HCT116 (cell line): ENCODE measurements around the gene TCFL5. TPM values are rescaled to one million over a fixed set of nuclear protein-coding genes. Genes with fewer than 3 reads are reported as not detected.

Source experiments
- ATAC-seq: fragments of 200-7000 bp; cut with Tn5 transposase; 2 replicates; pipeline ENCODE4 v1.9.1; 2020; ENCODE audit warnings: mild to moderate bottlenecking, moderate library complexity
- BruUV-seq: library from RNA; stranded (reverse); fragments of 400-500 nt; replicated peaks from 2 replicates; lab custom pipeline; 2021; lab: Mats Ljungman, UMichigan
- CTCF ChIA-PET: fragments of 300-600 bp; sonication (Branson Sonifier 250); formaldehyde crosslinking; loops from one replicate; lab custom pipeline; 2021; ENCODE audit warnings: antibody characterized with exemption; lab: Charles Lee
- POLR2A ChIA-PET: fragments of 300-600, 350-600 bp; sonication (Branson Sonifier 250); formaldehyde crosslinking; loops from one replicate; lab custom pipeline; 2021; ENCODE audit warnings: antibody characterized with exemption; lab: Charles Lee
- RAD21 ChIA-PET, 2 experiments: fragments of 300-600 bp; sonication (Branson Sonifier 250); formaldehyde crosslinking; loops; one replicate each; lab custom pipeline; 2023; ENCODE audit warnings: low total read pairs in 2 of 2; ENCODE audit not compliant: uncharacterized antibody in 2 of 2, unreplicated experiment in 2 of 2, low non-redundant PET in 1 of 2; lab: Charles Lee
- DNase-seq: peaks from one replicate; pipeline ENCODE4 v3.0.0-alpha.2; 2010; ENCODE audit warnings: low read depth, low spot score
- H2AFZ ChIP-seq: fragments of 200-600 bp; shearing (Covaris generic), sonication (generic); 2 replicates; pipeline ENCODE4 v1.6.1; 2017; ENCODE audit warnings: low read depth, mixed run types, mixed read lengths, antibody characterized with exemption, low read length; ENCODE audit not compliant: poor library complexity, severe bottlenecking
- H3K27ac ChIP-seq: 2 replicates; pipeline ENCODE4 v1.5.1; 2012; ENCODE audit warnings: low read depth, low read length
- H3K27me3 ChIP-seq: fragments of 200-600 bp; sonication (generic); 2 replicates; pipeline ENCODE4 v1.6.1; 2016; ENCODE audit warnings: mixed run types, low read length, mixed read lengths; ENCODE audit not compliant: insufficient read depth
- H3K36me3 ChIP-seq, 2 experiments: fragments of 200-500 bp in 1 of 2; fragments of 200-600 bp in 1 of 2; sonication (Bioruptor generic) in 1 of 2; sonication (generic) in 1 of 2; 2 replicates each; pipeline versions ENCODE4 v1.5.1 to v1.6.1; 2014 to 2016; ENCODE audit warnings: low read length in 2 of 2, inconsistent platforms in 1 of 2, mixed read lengths in 1 of 2, mixed run types in 1 of 2; ENCODE audit not compliant: insufficient read depth in 2 of 2, control insufficient read depth in 1 of 2
- H3K4me1 ChIP-seq, 2 experiments: fragments of 200-600 bp in 1 of 2; sonication (generic) in 1 of 2; 2 replicates each; pipeline versions ENCODE4 v1.5.1 to v1.6.1; 2012 to 2017; ENCODE audit warnings: low read length in 2 of 2, inconsistent platforms in 1 of 2, mild to moderate bottlenecking in 1 of 2, mixed read lengths in 1 of 2, mixed run types in 1 of 2, moderate library complexity in 1 of 2; ENCODE audit not compliant: insufficient read depth in 2 of 2, control insufficient read depth in 1 of 2
- H3K4me2 ChIP-seq: fragments of 200-600 bp; sonication (generic); 2 replicates; pipeline ENCODE4 v1.6.1; 2017; ENCODE audit warnings: mixed run types, low read length, mixed read lengths
- H3K4me3 ChIP-seq, 2 experiments: fragments of 200-600 bp in 1 of 2; sonication (generic) in 1 of 2; replicated peaks in 1 of 2; 2 replicates each; pipeline ENCODE4 v1.5.1; 2011 to 2016; ENCODE audit warnings: low read length in 2 of 2, control low read depth in 1 of 2, low read depth in 1 of 2, mild to moderate bottlenecking in 1 of 2, mixed read lengths in 1 of 2, mixed run types in 1 of 2
- H3K79me2 ChIP-seq: fragments of 200-600 bp; sonication (generic); 2 replicates; pipeline ENCODE4 v1.6.1; 2017; ENCODE audit warnings: mild to moderate bottlenecking, mixed run types, low read length, moderate library complexity, mixed read lengths; ENCODE audit not compliant: insufficient read depth
- H3K9ac ChIP-seq: fragments of 200-600 bp; sonication (generic); 2 replicates; pipeline ENCODE4 v1.6.1; 2016; ENCODE audit warnings: low read length, mixed read lengths
- H3K9me2 ChIP-seq: fragments of 200-600 bp; sonication (generic), shearing (Covaris generic); 2 replicates; pipeline ENCODE4 v1.6.1; 2017; ENCODE audit warnings: mixed run types, mild to moderate bottlenecking, moderate library complexity; ENCODE audit not compliant: insufficient read depth
- H3K9me3 ChIP-seq, 2 experiments: fragments of 200-500 bp in 1 of 2; fragments of 200-600 bp in 1 of 2; sonication (Bioruptor generic) in 1 of 2; sonication (generic) in 1 of 2; 2 replicates each; pipeline ENCODE4 v1.6.1; 2014 to 2017; ENCODE audit warnings: low read length in 2 of 2, mixed read lengths in 2 of 2, inconsistent platforms in 1 of 2, low read depth in 1 of 2, mild to moderate bottlenecking in 1 of 2, mixed run types in 1 of 2, moderate library complexity in 1 of 2; ENCODE audit not compliant: control insufficient read depth in 1 of 2, insufficient read depth in 1 of 2
- H4K20me1 ChIP-seq: fragments of 200-600 bp; sonication (generic), shearing (Covaris generic); 2 replicates; pipeline ENCODE4 v1.6.1; 2017; ENCODE audit warnings: mixed run types, mild to moderate bottlenecking, moderate library complexity; ENCODE audit not compliant: insufficient read depth
- ATF3 ChIP-seq: IDR thresholded peaks from 2 replicates; pipeline ENCODE4 v1.6.1; 2012
- CEBPB ChIP-seq: IDR thresholded peaks from 2 replicates; pipeline ENCODE4 v1.6.1; 2012; ENCODE audit warnings: low read depth
- CTCF ChIP-seq, 3 experiments: fragments of 200-600 bp in 1 of 3; sonication (generic) in 1 of 3; IDR thresholded peaks in 2 of 3; conservative IDR thresholded peaks in 1 of 3; 2 replicates each; pipeline ENCODE4 v1.5.1; 2012 to 2017; ENCODE audit warnings: low read depth in 2 of 3, low read length in 2 of 3, antibody characterized with exemption in 1 of 3, borderline replicate concordance in 1 of 3, control low read depth in 1 of 3, mild to moderate bottlenecking in 1 of 3, mixed read lengths in 1 of 3, mixed run types in 1 of 3, moderate library complexity in 1 of 3; ENCODE audit not compliant: insufficient read depth in 1 of 3
- EGR1 ChIP-seq: IDR thresholded peaks from 2 replicates; pipeline ENCODE4 v1.6.1; 2012; ENCODE audit warnings: low read depth
- EZH2 ChIP-seq: fragments of 200-600 bp; sonication (generic); IDR thresholded peaks from 2 replicates; pipeline ENCODE4 v1.6.1; 2017; ENCODE audit warnings: antibody characterized with exemption, mixed run types
- FOSL1 ChIP-seq: IDR thresholded peaks from 2 replicates; pipeline ENCODE4 v1.6.1; 2012; ENCODE audit warnings: low read depth
- MAX ChIP-seq: IDR thresholded peaks from 2 replicates; pipeline ENCODE4 v1.6.1; 2012
- POLR2AphosphoS5 ChIP-seq: IDR thresholded peaks from 2 replicates; pipeline ENCODE4 v1.6.1; 2011; ENCODE audit warnings: mild to moderate bottlenecking, low read depth, low read length, moderate library complexity
- REST ChIP-seq: IDR thresholded peaks from 2 replicates; pipeline ENCODE4 v1.6.1; 2012; ENCODE audit warnings: low read depth
- SIN3A ChIP-seq: IDR thresholded peaks from 2 replicates; pipeline ENCODE4 v1.6.1; 2012; ENCODE audit warnings: low read depth
- SRF ChIP-seq: IDR thresholded peaks from 2 replicates; pipeline ENCODE4 v1.6.1; 2012; ENCODE audit warnings: low read depth
- TCF7L2 ChIP-seq: IDR thresholded peaks from 2 replicates; pipeline ENCODE4 v1.7.0; 2011; ENCODE audit warnings: borderline replicate concordance, inconsistent platforms; ENCODE audit not compliant: insufficient read depth, insufficient read length; ENCODE audit errors: extremely low read depth
- YY1 ChIP-seq: IDR thresholded peaks from 2 replicates; pipeline ENCODE4 v1.6.1; 2011; ENCODE audit warnings: low read length, low read depth, moderate library complexity, mild to moderate bottlenecking; ENCODE audit not compliant: insufficient replicate concordance; ENCODE audit errors: extremely low read depth
- ZBTB33 ChIP-seq: IDR thresholded peaks from 2 replicates; pipeline ENCODE4 v1.6.1; 2011; ENCODE audit warnings: mild to moderate bottlenecking, low read length, moderate library complexity; ENCODE audit not compliant: insufficient replicate concordance; ENCODE audit errors: extremely low read depth
- ZFX ChIP-seq: fragments of 450-650 bp; IDR thresholded peaks from 2 replicates; pipeline ENCODE4 v1.6.1; 2017
- ZNF274 ChIP-seq: fragments of 200-500 bp; sonication (Bioruptor generic); IDR thresholded peaks from 2 replicates; pipeline ENCODE4 v1.6.1; 2014; ENCODE audit warnings: mild to moderate bottlenecking, low read depth, low read length, inconsistent platforms
- intact Hi-C: fragments of 100-400 bp; cut with micrococcal nuclease; formaldehyde crosslinking; loops from 2 replicates; pipeline ENCODE4 v1.10.0; 2022
- total RNA-seq: library from RNA; stranded (reverse); gene quantifications from one replicate; pipeline ENCODE4 v1.2.1, GENCODE V29; 2021; ENCODE audit not compliant: unreplicated experiment

TCFL5 gene
- total RNA-seq, 1 experiment from 2014 or later: 20.4 TPM

GRCh38 chr20:62837790-62838127, 23.9 kb downstream of the TCFL5 start:
- RAD21 ChIA-PET: no interaction called here
- POLR2A ChIA-PET: no interaction called here
- H3K4me2 ChIP-seq: no peak overlapping the region
- H3K9me2 ChIP-seq: no peaks in the 10 kb centered on the region
- no TSS peak for BruUV-seq
- intact Hi-C loops: no loop called here
- no peak overlapping the region for H3K27ac ChIP-seq
- H3K79me2 ChIP-seq: no peaks in the 10 kb centered on the region
- no peak overlapping the region for H3K4me3 ChIP-seq
- no peak for ATAC-seq
- no peak overlapping the region for H2AFZ ChIP-seq
- H3K4me1 ChIP-seq: peaks cover 5 to 7% of the 10 kb centered on the region in 2 experiments; a peak in 2 of 4 replicates
- no peaks in the 10 kb centered on the region; a peak in 1 of 4 replicates for H3K36me3 ChIP-seq
- CTCF ChIA-PET: no interaction called here
- no peaks in the 10 kb centered on the region for H3K9me3 ChIP-seq
- no peak for TF ChIP-seq REST
- no peak for TF ChIP-seq SRF
- TF ChIP-seq ZFX: no peak
- TF ChIP-seq FOSL1: no peak
- no peak for TF ChIP-seq POLR2AphosphoS5
- no peak for TF ChIP-seq ZBTB33
- TF ChIP-seq ATF3: no peak
- TF ChIP-seq YY1: no peak
- TF ChIP-seq MAX: no peak
- no peak for TF ChIP-seq EGR1
- no peak for TF ChIP-seq CTCF (IDR thresholded peaks at IDR 0.05 in 2 of 3, conservative IDR thresholded peaks at IDR 0.05 in 1 of 3; ENCODE audit: borderline replicate concordance in 1 of 3, insufficient read depth in 1 of 3, low read depth in 2 of 3, low read length in 2 of 3)
- no peak for TF ChIP-seq TCF7L2
- no peak for TF ChIP-seq EZH2
- no peak for TF ChIP-seq ZNF274
- no peak for TF ChIP-seq CEBPB
- no peak for TF ChIP-seq SIN3A
- no peaks in the 10 kb centered on the region for H3K27me3 ChIP-seq
- H4K20me1 ChIP-seq: no peaks in the 10 kb centered on the region
- no peak overlapping the region for H3K9ac ChIP-seq
- no peak for DNase-seq
